ENCODE measurements around the gene SPTBN5.

DNA sequence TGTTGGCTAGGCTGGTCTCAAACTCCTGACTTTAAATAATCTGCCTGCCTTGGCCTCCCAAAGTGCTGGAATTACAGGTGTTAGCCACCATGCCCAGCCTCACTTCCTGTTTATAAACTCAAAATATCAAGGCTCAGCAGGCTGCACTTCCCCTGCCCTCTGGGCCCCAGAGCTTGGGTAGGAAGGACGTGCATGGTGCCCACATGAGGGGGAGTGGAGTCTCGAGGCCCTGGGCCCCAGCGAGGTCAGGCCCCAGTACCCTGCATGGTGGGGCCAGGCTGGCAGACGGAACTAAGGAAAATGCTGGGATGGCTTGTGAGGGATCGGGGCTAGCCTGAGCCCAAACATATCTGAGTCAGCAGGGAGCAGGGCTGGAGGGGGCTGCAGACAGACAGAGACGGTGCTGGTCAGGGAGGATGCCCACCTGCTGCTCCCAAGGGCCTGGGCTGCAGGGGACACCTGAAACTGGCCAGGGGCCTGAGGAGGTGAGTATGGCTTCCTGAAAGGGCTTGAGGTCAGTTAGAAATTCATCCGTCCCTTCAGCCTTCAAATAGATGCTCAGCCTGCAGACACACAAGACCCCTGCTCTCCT lies 5.1 kb downstream of the SPTBN5 start:
- TF ChIP-seq, protein P1, sequence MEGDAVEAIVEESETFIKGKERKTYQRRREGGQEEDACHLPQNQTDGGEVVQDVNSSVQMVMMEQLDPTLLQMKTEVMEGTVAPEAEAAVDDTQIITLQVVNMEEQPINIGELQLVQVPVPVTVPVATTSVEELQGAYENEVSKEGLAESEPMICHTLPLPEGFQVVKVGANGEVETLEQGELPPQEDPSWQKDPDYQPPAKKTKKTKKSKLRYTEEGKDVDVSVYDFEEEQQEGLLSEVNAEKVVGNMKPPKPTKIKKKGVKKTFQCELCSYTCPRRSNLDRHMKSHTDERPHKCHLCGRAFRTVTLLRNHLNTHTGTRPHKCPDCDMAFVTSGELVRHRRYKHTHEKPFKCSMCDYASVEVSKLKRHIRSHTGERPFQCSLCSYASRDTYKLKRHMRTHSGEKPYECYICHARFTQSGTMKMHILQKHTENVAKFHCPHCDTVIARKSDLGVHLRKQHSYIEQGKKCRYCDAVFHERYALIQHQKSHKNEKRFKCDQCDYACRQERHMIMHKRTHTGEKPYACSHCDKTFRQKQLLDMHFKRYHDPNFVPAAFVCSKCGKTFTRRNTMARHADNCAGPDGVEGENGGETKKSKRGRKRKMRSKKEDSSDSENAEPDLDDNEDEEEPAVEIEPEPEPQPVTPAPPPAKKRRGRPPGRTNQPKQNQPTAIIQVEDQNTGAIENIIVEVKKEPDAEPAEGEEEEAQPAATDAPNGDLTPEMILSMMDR (IDR thresholded peaks at IDR 0.05): no peak
- TF ChIP-seq POLR2A (IDR thresholded peaks at IDR 0.05): no peak

All from vagina (tissue), 2 donors.